Prostate gland (tissue), 2 donors: ENCODE measurements around the gene RAB33A.

Experiments used
- CTCF ChIP-seq, 4 experiments: fragments of 200-600 bp in 2 of 4; fragments of 450-650 bp in 2 of 4; sonication (generic) in 2 of 4; IDR thresholded peaks; 1 replicate in 3 of 4; 2 replicates in 1 of 4; pipeline ENCODE4 v1.5.1; 2016 to 2019; ENCODE audit warnings: antibody characterized with exemption in 4 of 4, mild to moderate bottlenecking in 2 of 4, moderate library complexity in 2 of 4
- POLR2A ChIP-seq: fragments of 450-650 bp; IDR thresholded peaks from one replicate; pipeline ENCODE4 v1.6.1; 2016; ENCODE audit warnings: antibody characterized with exemption, mild to moderate bottlenecking

GRCh38 chrX:130197464-130197863, 25.7 kb downstream of the RAB33A start:
- no peak for TF ChIP-seq POLR2A
- TF ChIP-seq CTCF (IDR thresholded peaks at IDR 0.05) = no peak
